H1 (cell line): ENCODE results near the gene CUBN. TPM values are rescaled to one million over a fixed set of nuclear protein-coding genes. Genes with fewer than 3 reads are reported as not detected.

Source experiments
- CTCF ChIA-PET: fragments of 300-600 bp; sonication (Branson Sonifier 250); formaldehyde crosslinking; loops from one replicate; lab custom pipeline; 2021; ENCODE audit not compliant: partially characterized antibody; lab: Charles Lee
- POLR2A ChIA-PET: fragments of 300-600 bp; sonication (Branson Sonifier 250); formaldehyde crosslinking; loops from one replicate; lab custom pipeline; 2021; ENCODE audit warnings: inconsistent platforms; ENCODE audit not compliant: partially characterized antibody; lab: Charles Lee
- DNase-seq, 2 experiments: peaks; one replicate each; pipeline versions ENCODE4 v3.0.0 to v3.0.0-alpha.2; 2010 to 2022; ENCODE audit warnings: low spot score in 2 of 2, low read depth in 1 of 2, mixed read lengths in 1 of 2
- FAIRE-seq: peaks from 2 replicates; lab custom pipeline; 2011; peaks lifted over from hg19 to GRCh38; lab: Jason Lieb, UNC
- H2AFZ ChIP-seq: 2 replicates; pipeline ENCODE4 v1.8.1; 2012; ENCODE audit warnings: low read length, inconsistent platforms
- H2AK5ac ChIP-seq: 2 replicates; pipeline ENCODE4 v1.6.1; 2013; ENCODE audit warnings: low read depth, low read length
- H2BK120ac ChIP-seq: replicated peaks from 2 replicates; pipeline ENCODE3; 2013; ENCODE audit warnings: low read depth, low read length, inconsistent platforms
- H2BK12ac ChIP-seq: 2 replicates; pipeline ENCODE4 v1.6.1; 2013; ENCODE audit warnings: low read depth, low read length
- H2BK15ac ChIP-seq: 2 replicates; pipeline ENCODE4 v1.6.1; 2013; ENCODE audit warnings: low read length
- H2BK20ac ChIP-seq: 2 replicates; pipeline ENCODE4 v1.6.1; 2013; ENCODE audit warnings: low read length
- H2BK5ac ChIP-seq: 2 replicates; pipeline ENCODE4 v1.6.1; 2013; ENCODE audit warnings: low read depth, low read length
- H3K14ac ChIP-seq: 2 replicates; pipeline ENCODE4 v1.6.1; 2013; ENCODE audit warnings: inconsistent platforms; ENCODE audit not compliant: insufficient read length
- H3K18ac ChIP-seq: 2 replicates; pipeline ENCODE4 v1.6.1; 2013; ENCODE audit warnings: low read length; ENCODE audit errors: extremely low read depth
- H3K23ac ChIP-seq: 2 replicates; pipeline ENCODE4 v1.6.1; 2013; ENCODE audit warnings: inconsistent platforms; ENCODE audit not compliant: insufficient read length
- H3K23me2 ChIP-seq: 2 replicates; pipeline ENCODE4 v1.6.1; 2013; ENCODE audit warnings: low read depth, low read length
- H3K27ac ChIP-seq: 2 replicates; pipeline ENCODE4 v1.6.1; 2011; ENCODE audit warnings: low read depth, low read length, inconsistent platforms
- H3K27me3 ChIP-seq, 4 experiments: replicated peaks in 1 of 4; 1 replicate in 1 of 4; 2 replicates in 3 of 4; pipeline versions ENCODE4 v1.6.1 to v1.8.1; 2011 to 2013; ENCODE audit warnings: low read length in 3 of 4, mild to moderate bottlenecking in 3 of 4, inconsistent platforms in 2 of 4, mixed read lengths in 2 of 4, moderate library complexity in 1 of 4; ENCODE audit not compliant: control insufficient read depth in 3 of 4, insufficient read depth in 3 of 4; ENCODE audit errors: extremely low read depth in 1 of 4
- H3K36me3 ChIP-seq, 4 experiments: 2 replicates each; pipeline versions ENCODE4 v1.6.1 to v1.8.1; 2011 to 2013; ENCODE audit warnings: mild to moderate bottlenecking in 4 of 4, low read length in 3 of 4, moderate library complexity in 2 of 4, control low read depth in 1 of 4, inconsistent platforms in 1 of 4; ENCODE audit not compliant: insufficient read depth in 4 of 4, control insufficient read depth in 2 of 4
- H3K4ac ChIP-seq: replicated peaks from 2 replicates; pipeline ENCODE3; 2013; ENCODE audit warnings: low read length, low read depth, mixed read lengths, inconsistent platforms; ENCODE audit not compliant: insufficient read length
- H3K4me1 ChIP-seq, 4 experiments: replicated peaks in 1 of 4; 1 replicate in 1 of 4; 2 replicates in 3 of 4; pipeline versions ENCODE4 v1.6.1 to v1.8.1; 2011 to 2013; ENCODE audit warnings: low read length in 3 of 4, inconsistent platforms in 2 of 4, mixed read lengths in 1 of 4; ENCODE audit not compliant: insufficient read depth in 4 of 4, control insufficient read depth in 3 of 4
- H3K4me2 ChIP-seq, 2 experiments: 2 replicates each; pipeline versions ENCODE4 v1.6.1 to v1.8.1; 2011 to 2013; ENCODE audit warnings: low read depth in 2 of 2, low read length in 2 of 2, control low read depth in 1 of 2, inconsistent platforms in 1 of 2, mild to moderate bottlenecking in 1 of 2; ENCODE audit not compliant: insufficient read depth in 1 of 2
- H3K4me3 ChIP-seq, 4 experiments: fragments of 200-600, 300-600 bp in 1 of 4; sonication (generic), shearing (Covaris generic), sonication (Bioruptor Twin) in 1 of 4; 2 replicates each; pipeline versions ENCODE4 v1.5.1 to v1.8.1; 2011 to 2016; ENCODE audit warnings: low read length in 4 of 4, low read depth in 3 of 4, control low read depth in 2 of 4, inconsistent platforms in 2 of 4, mild to moderate bottlenecking in 2 of 4, mixed read lengths in 1 of 4, moderate library complexity in 1 of 4; ENCODE audit not compliant: insufficient read depth in 2 of 4; ENCODE audit errors: extremely low read depth in 1 of 4
- H3K56ac ChIP-seq: replicated peaks from 2 replicates; pipeline ENCODE3; 2013; ENCODE audit warnings: low read depth, mild to moderate bottlenecking, mixed read lengths, low read length, inconsistent platforms; ENCODE audit not compliant: insufficient read length
- H3K79me1 ChIP-seq: 2 replicates; pipeline ENCODE4 v1.6.1; 2013; ENCODE audit warnings: low read depth, low read length, control low read depth
- H3K79me2 ChIP-seq, 2 experiments: 2 replicates each; pipeline versions ENCODE4 v1.6.1 to v1.8.1; 2012 to 2013; ENCODE audit warnings: low read length in 2 of 2, mild to moderate bottlenecking in 2 of 2, inconsistent platforms in 1 of 2; ENCODE audit not compliant: insufficient read depth in 2 of 2, control insufficient read depth in 1 of 2
- H3K9ac ChIP-seq, 4 experiments: replicated peaks in 1 of 4; 1 replicate in 1 of 4; 2 replicates in 3 of 4; pipeline versions ENCODE4 v1.6.1 to v1.8.1; 2011 to 2013; ENCODE audit warnings: low read depth in 3 of 4, low read length in 3 of 4, control low read depth in 2 of 4, mild to moderate bottlenecking in 2 of 4, moderate library complexity in 2 of 4, inconsistent platforms in 1 of 4; ENCODE audit errors: extremely low read depth in 1 of 4
- H3K9me3 ChIP-seq, 2 experiments: 2 replicates each; pipeline versions ENCODE4 v1.6.1 to v1.8.1; 2012 to 2013; ENCODE audit warnings: mild to moderate bottlenecking in 2 of 2, moderate library complexity in 2 of 2, control low read depth in 1 of 2, inconsistent platforms in 1 of 2, low read depth in 1 of 2, low read length in 1 of 2, mixed read lengths in 1 of 2; ENCODE audit not compliant: insufficient read depth in 2 of 2
- H4K20me1 ChIP-seq, 2 experiments: replicated peaks in 1 of 2; 2 replicates each; pipeline versions ENCODE3 to v1.8.1; 2011 to 2013; ENCODE audit warnings: inconsistent platforms in 2 of 2, low read length in 2 of 2, mild to moderate bottlenecking in 1 of 2; ENCODE audit not compliant: insufficient read depth in 2 of 2, control insufficient read depth in 1 of 2
- H4K5ac ChIP-seq: 2 replicates; pipeline ENCODE4 v1.6.1; 2013; ENCODE audit warnings: low read length, low read depth, mixed read lengths, inconsistent platforms; ENCODE audit not compliant: insufficient read length
- H4K8ac ChIP-seq: 2 replicates; pipeline ENCODE4 v1.8.0; 2013; ENCODE audit warnings: mild to moderate bottlenecking, moderate library complexity, low read length, inconsistent platforms; ENCODE audit not compliant: insufficient read depth; ENCODE audit errors: extremely low read depth
- H4K91ac ChIP-seq: replicated peaks from 2 replicates; pipeline ENCODE3; 2013; ENCODE audit warnings: low read length, mixed read lengths, inconsistent platforms; ENCODE audit not compliant: insufficient read length
- BCL11A ChIP-seq, 2 experiments: IDR thresholded peaks; one replicate each; pipeline ENCODE4 v1.6.1; 2011; ENCODE audit warnings: low read depth in 2 of 2, low read length in 2 of 2, mild to moderate bottlenecking in 2 of 2
- E2F6 ChIP-seq: IDR thresholded peaks from 2 replicates; pipeline ENCODE4 v1.6.1; 2012; ENCODE audit warnings: inconsistent platforms
- GABPA ChIP-seq: IDR thresholded peaks from 2 replicates; pipeline ENCODE4 v1.6.1; 2011; ENCODE audit warnings: mild to moderate bottlenecking, low read length, moderate library complexity, borderline replicate concordance; ENCODE audit not compliant: insufficient read depth
- GTF2F1 ChIP-seq: IDR thresholded peaks from 2 replicates; pipeline ENCODE4 v1.6.1; 2012; ENCODE audit warnings: low read depth, low read length, improper control_type of control experiment, borderline replicate concordance
- HDAC2 ChIP-seq, 2 experiments: fragments of 300-600 bp in 1 of 2; sonication (generic) in 1 of 2; IDR thresholded peaks; 2 replicates each; pipeline ENCODE4 v1.6.1; 2011 to 2012; ENCODE audit warnings: low read depth in 2 of 2, low read length in 2 of 2, mild to moderate bottlenecking in 2 of 2, moderate library complexity in 2 of 2, borderline replicate concordance in 1 of 2, inconsistent platforms in 1 of 2
- HDAC6 ChIP-seq: IDR thresholded peaks from one replicate; pipeline ENCODE4 v1.7.1; 2012; ENCODE audit warnings: low read depth, mild to moderate bottlenecking, inconsistent platforms, low read length, moderate library complexity
- NRF1 ChIP-seq: IDR thresholded peaks from 2 replicates; pipeline ENCODE4 v1.6.1; 2011; ENCODE audit warnings: mild to moderate bottlenecking, low read depth, low read length, improper control_type of control experiment
- POLR2AphosphoS5 ChIP-seq: IDR thresholded peaks from 2 replicates; pipeline ENCODE4 v1.6.1; 2011; ENCODE audit warnings: low read depth, low read length
- RXRA ChIP-seq: IDR thresholded peaks from 2 replicates; pipeline ENCODE4 v1.6.1; 2011; ENCODE audit warnings: low read depth, mild to moderate bottlenecking, low read length, moderate library complexity; ENCODE audit not compliant: insufficient read depth
- WGBS, 2 experiments: shearing (Covaris generic) in 1 of 2; methylation state at CpG; one replicate each; pipeline versions ENCODE4 v1.1.6 to v1.1.7; 2013 to 2015; ENCODE audit warnings: low lambda C conversion rate in 2 of 2, mixed read lengths in 2 of 2, inconsistent platforms in 1 of 2, low coverage in 1 of 2, missing lambda C conversion rate in 1 of 2; ENCODE audit not compliant: insufficient replicate concordance in 2 of 2, insufficient coverage in 1 of 2, insufficient read length in 1 of 2; ENCODE audit errors: extremely low coverage in 1 of 2, missing lambda C conversion rate in 1 of 2; 5-methylcytosine and 5-hydroxymethylcytosine counted together
- polyA plus RNA-seq, 7 experiments: library from polyadenylated mRNA; depleted of rRNA in 3 of 7; stranded (reverse) in 5 of 7; unstranded in 2 of 7; fragments of >200 nt in 5 of 7; fragments of 200-250 nt in 2 of 7; gene quantifications; 1 replicate in 5 of 7; 2 replicates in 1 of 7; 4 replicates in 1 of 7; pipeline versions ENCODE4 v1.2.1 to v1.2.3, GENCODE V29; 2011 to 2013; ENCODE audit warnings: missing spikeins in 2 of 7, mixed read lengths in 2 of 7
- total RNA-seq: library from RNA; stranded (reverse); fragmentation: NEBNext Ultra II Directional; extraction: Animal tissue kit (Norgen Biotek cat#: 25700); gene quantifications from 2 replicates; pipeline ENCODE4 v1.2.1, GENCODE V29; 2021

The CUBN gene
- total and polyA plus RNA-seq, 2 of the 8 experiments (the other 6 are each of a cell fraction or from before 2014, with no cell fraction given), result 0.04 to 0.08 TPM

- H3K4me3 ChIP-seq, result no peak overlapping the region
- H3K9me3 ChIP-seq, result no peaks in the 10 kb centered on the region
- no peak overlapping the region for H3K27ac ChIP-seq
- TF ChIP-seq POLR2AphosphoS5, result no peak
- no peak for TF ChIP-seq E2F6
- TF ChIP-seq HDAC2 (IDR thresholded peaks at IDR 0.05; ENCODE audit: borderline replicate concordance in 1 of 2, low read depth in 2 of 2, low read length in 2 of 2), result no peak
- no peak for TF ChIP-seq GTF2F1
- no peak for TF ChIP-seq HDAC6
- TF ChIP-seq NRF1, result no peak
- TF ChIP-seq RXRA, result no peak
- no peak for TF ChIP-seq BCL11A (IDR thresholded peaks at IDR 0.05; ENCODE audit: low read depth in 2 of 2, low read length in 2 of 2)
- no peak for TF ChIP-seq GABPA
- H2AFZ ChIP-seq, result no peak overlapping the region
- no peaks in the 10 kb centered on the region for H3K27me3 ChIP-seq
- no peak overlapping the region for H2BK20ac ChIP-seq
- no peak overlapping the region for H3K9ac ChIP-seq
- H3K79me1 ChIP-seq, result peaks cover 5% of the 10 kb centered on the region; the same call in 1 of the 2 replicates
- no peaks in the 10 kb centered on the region for H3K36me3 ChIP-seq
- H3K14ac ChIP-seq, result no peak overlapping the region
- no peak overlapping the region for H3K56ac ChIP-seq
- no peak overlapping the region for H4K5ac ChIP-seq
- H2BK5ac ChIP-seq, result no peak overlapping the region
- H4K91ac ChIP-seq, result no peak overlapping the region
- no peak overlapping the region for H3K18ac ChIP-seq
- peaks cover 0 to 3% (median 0%) of the 10 kb centered on the region in 4 experiments; a peak in 1 of 7 replicates for H3K4me1 ChIP-seq
- no peak overlapping the region for H4K8ac ChIP-seq
- 95% methylated on average over 4 of the region's 4 CpGs; no CpG with 5 or more reads in 1 of the 2 experiments for WGBS, 2 experiments
- H3K79me2 ChIP-seq, result peaks cover 4 to 45% of the 10 kb centered on the region in 2 experiments; a peak in 2 of 4 replicates
- FAIRE-seq, result no peak
- ChIA-PET POLR2A (no interaction called here), CTCF (interaction anchor here (0.6 to 2.0 kb wide), 4 partner anchors 9 to 220 kb away, joined by 3 to 11 read pairs (median 4); no protein-coding TSS in a partner anchor)
- H2BK12ac ChIP-seq, result no peak overlapping the region
- no peak for DNase-seq
- H3K4me2 ChIP-seq, result no peak overlapping the region
- H2BK15ac ChIP-seq, result no peak overlapping the region
- H2AK5ac ChIP-seq, result no peak overlapping the region
- peaks cover 2% of the 10 kb centered on the region in 2 experiments for H4K20me1 ChIP-seq
- no peak overlapping the region for H2BK120ac ChIP-seq
- peaks cover 6% of the 10 kb centered on the region; the same call in 1 of the 2 replicates for H3K23me2 ChIP-seq
- H3K23ac ChIP-seq, result no peak overlapping the region
- H3K4ac ChIP-seq, result no peak overlapping the region
Observed at GRCh38 chr10:16812676-16813075, 316.9 kb downstream of the CUBN start.
